Endothelial cell of umbilical vein (primary cell): ENCODE measurements around the gene SCFD1. TPM values are rescaled to one million over a fixed set of nuclear protein-coding genes. Genes with fewer than 3 reads are reported as not detected.
A peak's percentile ranks its signal among the peaks of the same experiment; 100 is the strongest.

Experiments
- BruUV-seq: library from RNA; stranded (reverse); fragments of 400-500 nt; replicated peaks from 2 replicates; lab custom pipeline; 2021; lab: Mats Ljungman, UMichigan
- CTCF ChIA-PET: fragments of 300-600, 350-600 bp; sonication (Branson Sonifier 250); formaldehyde crosslinking; loops from one replicate; lab custom pipeline; 2021; ENCODE audit warnings: antibody characterized with exemption, inconsistent platforms; lab: Charles Lee
- POLR2A ChIA-PET: fragments of 300-600, 350-600 bp; sonication (Branson Sonifier 250); formaldehyde crosslinking; loops from one replicate; lab custom pipeline; 2021; ENCODE audit warnings: antibody characterized with exemption, inconsistent platforms; lab: Charles Lee
- DNase-seq: peaks from one replicate; pipeline ENCODE4 v3.0.0-alpha.2; 2011; ENCODE audit warnings: low read depth, low spot score
- FAIRE-seq: peaks from 2 replicates; lab custom pipeline; 2011; peaks lifted over from hg19 to GRCh38; lab: Jason Lieb, UNC
- H2AFZ ChIP-seq: 2 replicates; pipeline ENCODE4 v1.6.0; 2012; ENCODE audit warnings: low read depth, low read length, control low read depth, inconsistent platforms
- H3K27ac ChIP-seq: 2 replicates; pipeline ENCODE4 v1.5.1; 2011; ENCODE audit warnings: low read depth, mild to moderate bottlenecking, control low read depth, low read length, moderate library complexity; ENCODE audit not compliant: insufficient read depth
- H3K27me3 ChIP-seq, 2 experiments: 2 replicates each; pipeline versions ENCODE4 v1.6.0 to v1.6.1; 2011; ENCODE audit warnings: low read length in 2 of 2, mixed read lengths in 1 of 2; ENCODE audit not compliant: control insufficient read depth in 2 of 2, insufficient read depth in 2 of 2
- H3K36me3 ChIP-seq, 2 experiments: 2 replicates in 1 of 2; 3 replicates in 1 of 2; pipeline ENCODE4 v1.5.1; 2011; ENCODE audit warnings: low read length in 2 of 2, mild to moderate bottlenecking in 1 of 2, moderate library complexity in 1 of 2; ENCODE audit not compliant: control insufficient read depth in 2 of 2, insufficient read depth in 2 of 2; ENCODE audit errors: extremely low read depth in 1 of 2
- H3K4me1 ChIP-seq: 3 replicates; pipeline ENCODE4 v1.5.1; 2011; ENCODE audit warnings: mild to moderate bottlenecking, low read length; ENCODE audit not compliant: control insufficient read depth, insufficient read depth; ENCODE audit errors: extremely low read depth
- H3K4me2 ChIP-seq: 2 replicates; pipeline ENCODE4 v1.6.1; 2011; ENCODE audit warnings: low read length, control low read depth, mixed read lengths; ENCODE audit not compliant: insufficient read depth
- H3K4me3 ChIP-seq, 3 experiments: fragments of 200-600 bp in 1 of 3; sonication (generic), shearing (Covaris generic) in 1 of 3; replicated peaks in 1 of 3; 2 replicates each; pipeline ENCODE4 v1.5.1; 2011 to 2016; ENCODE audit warnings: control low read depth in 3 of 3, low read length in 3 of 3, mild to moderate bottlenecking in 2 of 3, inconsistent platforms in 1 of 3, low read depth in 1 of 3, moderate library complexity in 1 of 3; ENCODE audit not compliant: insufficient read depth in 1 of 3
- H3K79me2 ChIP-seq: 2 replicates; pipeline ENCODE4 v1.6.0; 2012; ENCODE audit warnings: low read length, inconsistent platforms; ENCODE audit not compliant: control insufficient read depth, insufficient read depth
- H3K9ac ChIP-seq: replicated peaks from 2 replicates; pipeline ENCODE3; 2011; ENCODE audit warnings: low read length, control low read depth; ENCODE audit not compliant: insufficient read depth; ENCODE audit errors: extremely low read depth
- H3K9me1 ChIP-seq: replicated peaks from 3 replicates; pipeline ENCODE4 v1.6.0; 2011; ENCODE audit warnings: mild to moderate bottlenecking, low read length; ENCODE audit not compliant: control insufficient read depth, insufficient read depth; ENCODE audit errors: extremely low read depth
- H3K9me3 ChIP-seq: replicated peaks from 2 replicates; pipeline ENCODE4 v1.5.1; 2012; ENCODE audit warnings: low read length, inconsistent platforms; ENCODE audit not compliant: control insufficient read depth, insufficient read depth
- H4K20me1 ChIP-seq: replicated peaks from 2 replicates; pipeline ENCODE3; 2011; ENCODE audit warnings: mild to moderate bottlenecking, low read length; ENCODE audit not compliant: control insufficient read depth, insufficient read depth; ENCODE audit errors: extremely low read depth
- EZH2 ChIP-seq: IDR thresholded peaks from 2 replicates; pipeline ENCODE4 v1.6.1; 2012; ENCODE audit warnings: borderline replicate concordance, low read depth, mild to moderate bottlenecking, moderate library complexity, low read length, inconsistent platforms; ENCODE audit not compliant: severe bottlenecking
- FOS ChIP-seq: IDR thresholded peaks from 2 replicates; pipeline ENCODE4 v1.6.1; 2011; ENCODE audit warnings: mild to moderate bottlenecking, low read length, moderate library complexity, borderline replicate concordance; ENCODE audit not compliant: insufficient read depth
- GATA2 ChIP-seq: IDR thresholded peaks from 2 replicates; pipeline ENCODE4 v1.7.0; 2011; ENCODE audit warnings: low read depth, mild to moderate bottlenecking, moderate library complexity, mixed read lengths, low read length; ENCODE audit not compliant: insufficient read length, insufficient read depth
- JUN ChIP-seq: IDR thresholded peaks from 2 replicates; pipeline ENCODE4 v1.6.1; 2011; ENCODE audit warnings: borderline replicate concordance, low read depth; ENCODE audit not compliant: insufficient read length, insufficient read depth
- MYC ChIP-seq: IDR thresholded peaks from one replicate; pipeline ENCODE4 v1.6.1; 2011; ENCODE audit warnings: mild to moderate bottlenecking, low read depth, low read length
- POLR2A ChIP-seq: IDR thresholded peaks from 2 replicates; pipeline ENCODE4 v1.6.1; 2012; ENCODE audit warnings: low read depth, mild to moderate bottlenecking, control low read depth, low read length
- POLR2AphosphoS5 ChIP-seq: IDR thresholded peaks from 2 replicates; pipeline ENCODE4 v1.6.1; 2012; ENCODE audit warnings: low read depth, mild to moderate bottlenecking, control low read depth, low read length, moderate library complexity; ENCODE audit not compliant: insufficient read depth
- dilution Hi-C: fragments of 300-500 bp; cut with MboI; formaldehyde crosslinking; loops from one replicate; pipeline ENCODE4 v1.15.0; 2019; ENCODE audit warnings: low sequenced_read_pairs; ENCODE audit not compliant: extremely low pct_ligation_motif_present
- intact Hi-C: fragments of 100-400 bp; cut with micrococcal nuclease; formaldehyde crosslinking; loops from one replicate; pipeline ENCODE4 v1.10.0; 2022
- polyA plus RNA-seq, 4 experiments: library from polyadenylated mRNA; depleted of rRNA in 3 of 4; stranded (reverse) in 3 of 4; unstranded in 1 of 4; fragments of >200 nt; gene quantifications; 2 replicates each; pipeline versions ENCODE4 v1.2.1 to v1.2.3, GENCODE V29; 2011 to 2012; ENCODE audit warnings: missing spikeins in 1 of 4
- total RNA-seq: library from RNA; stranded (reverse); gene quantifications from 2 replicates; pipeline ENCODE4 v1.2.3, GENCODE V29; 2021
- TF ChIP-seq, protein P1 (sequence below): IDR thresholded peaks from 2 replicates; pipeline ENCODE4 v1.6.1; 2011; ENCODE audit not compliant: insufficient read depth, insufficient read length
- TF ChIP-seq, protein P2 (sequence below), 2 donors: IDR thresholded peaks; 1 replicate in 1 of 2; 2 replicates in 1 of 2; pipeline ENCODE4 v1.5.1; 2011; ENCODE audit warnings: low read length in 2 of 2, mild to moderate bottlenecking in 2 of 2, moderate library complexity in 2 of 2, control low read depth in 1 of 2, inconsistent platforms in 1 of 2, low read depth in 1 of 2; ENCODE audit not compliant: insufficient read depth in 1 of 2; ENCODE audit errors: extremely low read depth in 1 of 2

Gene SCFD1
- total and polyA plus RNA-seq, 2 donors (not counting 3 experiments of a cell fraction or from before 2014, with no cell fraction given) = 21.3 to 59.9 TPM

DNA sequence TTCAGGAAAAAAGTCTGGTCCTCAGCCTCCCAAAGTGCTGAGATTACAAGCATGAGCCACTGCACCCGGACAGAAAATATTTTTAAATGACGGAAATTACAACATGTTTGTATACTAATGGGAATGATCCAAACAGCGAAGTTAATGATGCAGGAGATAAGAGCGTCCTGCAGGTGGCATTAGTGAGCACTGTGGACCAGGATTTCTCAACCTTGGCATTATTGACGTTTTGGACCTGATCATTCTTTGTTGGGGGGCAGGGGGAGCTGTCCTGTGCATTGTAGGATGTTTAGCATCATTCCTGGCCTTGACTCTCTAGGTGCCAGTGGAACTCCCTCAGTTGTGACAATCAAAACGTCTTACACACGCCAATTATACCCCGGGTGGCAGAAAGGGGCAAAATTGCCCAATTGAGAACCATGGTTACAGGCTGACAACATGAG lies 34.1 kb downstream of the SCFD1 start:
- Histone ChIP-seq H3K4me1 (no peaks in the 10 kb centered on the region), H2AFZ (no peak overlapping the region), H3K36me3 (peaks cover 3 to 8% of the 10 kb centered on the region in 2 experiments), H3K9me3 (no peaks in the 10 kb centered on the region), H3K9me1 (no peaks in the 10 kb centered on the region), H3K27ac (no peak overlapping the region), H3K27me3 (no peaks in the 10 kb centered on the region), H3K9ac (no peak overlapping the region), H4K20me1 (no peaks in the 10 kb centered on the region), H3K4me3 (no peak overlapping the region), H3K79me2 (no peaks in the 10 kb centered on the region), H3K4me2 (no peak overlapping the region)
- DNase-seq (peak; percentile 35), FAIRE-seq (peak; percentile 67)
- CTCF ChIA-PET = interaction anchor here (0.9 to 1.1 kb wide), 3 partner anchors 25 to 427 kb away, joined by 3 to 6 read pairs (median 5); partner anchors contain the start of gene SCFD1
- TF ChIP-seq, protein P1, sequence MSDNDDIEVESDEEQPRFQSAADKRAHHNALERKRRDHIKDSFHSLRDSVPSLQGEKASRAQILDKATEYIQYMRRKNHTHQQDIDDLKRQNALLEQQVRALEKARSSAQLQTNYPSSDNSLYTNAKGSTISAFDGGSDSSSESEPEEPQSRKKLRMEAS = no peak
- TF ChIP-seq, protein P2, sequence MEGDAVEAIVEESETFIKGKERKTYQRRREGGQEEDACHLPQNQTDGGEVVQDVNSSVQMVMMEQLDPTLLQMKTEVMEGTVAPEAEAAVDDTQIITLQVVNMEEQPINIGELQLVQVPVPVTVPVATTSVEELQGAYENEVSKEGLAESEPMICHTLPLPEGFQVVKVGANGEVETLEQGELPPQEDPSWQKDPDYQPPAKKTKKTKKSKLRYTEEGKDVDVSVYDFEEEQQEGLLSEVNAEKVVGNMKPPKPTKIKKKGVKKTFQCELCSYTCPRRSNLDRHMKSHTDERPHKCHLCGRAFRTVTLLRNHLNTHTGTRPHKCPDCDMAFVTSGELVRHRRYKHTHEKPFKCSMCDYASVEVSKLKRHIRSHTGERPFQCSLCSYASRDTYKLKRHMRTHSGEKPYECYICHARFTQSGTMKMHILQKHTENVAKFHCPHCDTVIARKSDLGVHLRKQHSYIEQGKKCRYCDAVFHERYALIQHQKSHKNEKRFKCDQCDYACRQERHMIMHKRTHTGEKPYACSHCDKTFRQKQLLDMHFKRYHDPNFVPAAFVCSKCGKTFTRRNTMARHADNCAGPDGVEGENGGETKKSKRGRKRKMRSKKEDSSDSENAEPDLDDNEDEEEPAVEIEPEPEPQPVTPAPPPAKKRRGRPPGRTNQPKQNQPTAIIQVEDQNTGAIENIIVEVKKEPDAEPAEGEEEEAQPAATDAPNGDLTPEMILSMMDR (IDR thresholded peaks at IDR 0.05; ENCODE audit: extremely low read depth in 1 of 2, insufficient read depth in 1 of 2, low read depth in 1 of 2, low read length in 2 of 2) = peak; percentile 62 to 63
- dilution Hi-C loops (no loop called here), intact Hi-C loops (loop anchor here (1.0 to 10.0 kb wide), 3 partner anchors 96 to 699 kb away; no protein-coding TSS in a partner anchor)
- BruUV-seq = no TSS peak
- POLR2A ChIA-PET = no interaction called here

DNA sequence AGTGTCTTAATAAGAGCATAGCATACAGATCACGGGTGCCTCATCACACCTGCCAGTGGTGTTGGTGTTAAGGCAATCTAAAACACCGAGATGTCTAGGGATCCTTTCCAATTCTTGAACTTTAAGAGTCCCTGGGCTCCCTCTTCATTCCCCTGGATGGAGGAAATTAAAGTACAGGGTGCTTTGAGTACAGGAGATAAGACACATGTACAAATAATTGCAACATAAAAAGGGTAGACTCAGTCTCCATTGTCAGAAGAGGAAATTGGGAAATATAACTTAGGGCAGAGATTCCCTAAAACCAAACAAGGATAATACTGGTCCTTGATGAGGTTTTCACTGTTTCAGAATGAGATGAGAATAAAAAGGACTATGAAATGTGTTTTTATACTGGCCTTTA lies 34.9 kb downstream of the SCFD1 start:
- no TSS peak for BruUV-seq
- H3K27ac ChIP-seq = no peak overlapping the region
- no peaks in the 10 kb centered on the region for H3K9me1 ChIP-seq
- no peak overlapping the region for H3K4me3 ChIP-seq
- TF ChIP-seq EZH2 (no peak), POLR2A (no peak), JUN (no peak), FOS (no peak), POLR2AphosphoS5 (no peak), MYC (no peak), GATA2 (no peak)
- TF ChIP-seq, protein P2 (IDR thresholded peaks at IDR 0.05; ENCODE audit: extremely low read depth in 1 of 2, insufficient read depth in 1 of 2, low read depth in 1 of 2, low read length in 2 of 2) = no peak
- TF ChIP-seq, protein P1 = no peak
- H2AFZ ChIP-seq = no peak overlapping the region
- no peaks in the 10 kb centered on the region for H3K79me2 ChIP-seq
- no peaks in the 10 kb centered on the region for H3K27me3 ChIP-seq
- no peak overlapping the region for H3K4me2 ChIP-seq
- H3K36me3 ChIP-seq = peaks cover 1 to 5% of the 10 kb centered on the region in 2 experiments
- H3K9me3 ChIP-seq = no peaks in the 10 kb centered on the region
- POLR2A ChIA-PET = no interaction called here
- intact Hi-C loops (loop anchor here (1.0 to 10.0 kb wide), 3 partner anchors 249 to 698 kb away; no protein-coding TSS in a partner anchor), dilution Hi-C loops (no loop called here)
- H3K9ac ChIP-seq = no peak overlapping the region
- FAIRE-seq (no peak), DNase-seq (no peak)
- no peaks in the 10 kb centered on the region for H3K4me1 ChIP-seq
- CTCF ChIA-PET = interaction anchor here (0.6 to 2.1 kb wide), 20 partner anchors 9 to 1903 kb away, joined by 3 to 8 read pairs (median 4); partner anchors contain the start of gene SCFD1
- no peaks in the 10 kb centered on the region for H4K20me1 ChIP-seq
